ENCODE results near the gene UPK3BL1.
"Not testable (repeated sequence)": the region's sequence is repeated elsewhere in the genome, so short reads cannot be mapped to it uniquely, and the experiment has no call there.

The UPK3BL1 gene

GRCh38 chr7:102634299-102634698 lies 8.3 kb downstream of the UPK3BL1 start:
- not testable (repeated sequence) for DNase-seq (ENCODE audit: low read depth); H3K4me3 ChIP-seq (ENCODE audit: low read depth, low read length)

DNA sequence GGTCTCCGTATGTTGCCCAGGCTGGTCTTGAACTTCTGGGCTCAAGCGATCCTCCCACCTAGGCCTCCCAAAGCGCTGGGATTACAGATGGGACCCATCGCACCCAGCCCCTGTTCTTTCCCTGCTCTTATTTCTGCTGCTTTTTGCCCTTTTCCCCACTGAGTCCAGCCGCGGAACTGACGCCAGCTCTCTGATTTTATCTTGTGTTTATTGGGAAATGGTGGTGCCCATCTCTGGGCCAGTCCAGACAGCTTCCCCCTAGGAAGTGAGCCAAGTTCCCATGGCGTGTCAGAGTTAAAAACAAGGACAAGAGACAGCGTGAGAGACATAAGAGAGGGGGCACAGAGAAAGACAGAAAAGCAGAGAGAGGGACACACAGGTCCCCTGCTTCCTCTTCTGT lies 12.0 kb downstream of the UPK3BL1 start:
- not testable (repeated sequence) for H3K4me3 ChIP-seq (ENCODE audit: low read depth, low read length); DNase-seq (ENCODE audit: low read depth)

GRCh38 chr7:102627271-102627904 lies 15.2 kb downstream of the UPK3BL1 start:
- not testable (repeated sequence) for H3K4me3 ChIP-seq (ENCODE audit: low read depth, low read length); DNase-seq (ENCODE audit: low read depth)

- DNase-seq (ENCODE audit: low read depth); H3K4me3 ChIP-seq (ENCODE audit: low read depth, low read length): not testable (repeated sequence)
These were observed 24.5 kb downstream of the UPK3BL1 start for GRCh38 chr7:102618122-102618521.

- not testable (repeated sequence) for DNase-seq (ENCODE audit: low read depth)
- peak within 1 kb of the TSS; percentile 35 for H3K4me3 ChIP-seq (ENCODE audit: low read depth, low read length)
These were observed 26.0 kb downstream of the UPK3BL1 start, which contains the start of gene RASA4 for GRCh38 chr7:102616507-102617125. RASA4 (minus strand) TSS chr7:102616756; CDS start chr7:102616689, 67 bp downstream.

DNA sequence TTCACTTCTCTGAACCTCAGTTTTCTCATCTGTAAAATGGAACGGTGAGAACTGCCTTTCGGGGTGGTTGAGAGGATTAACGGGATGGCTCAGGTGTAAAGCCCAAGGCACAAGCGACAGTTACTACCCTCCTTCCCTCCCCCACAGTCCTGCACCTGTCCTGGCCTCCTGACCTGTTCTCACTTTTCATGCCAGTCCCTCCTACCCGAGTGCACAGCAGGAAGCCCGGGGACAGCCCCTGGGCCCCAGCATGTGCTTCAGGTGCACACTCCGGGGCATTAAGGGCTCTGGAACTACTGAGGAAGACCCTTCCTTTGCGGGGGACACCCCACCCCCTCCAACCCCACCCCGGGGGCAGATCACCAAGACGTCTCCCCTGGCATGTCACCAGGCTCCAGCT lies 26.7 kb downstream of the UPK3BL1 start:
- DNase-seq (ENCODE audit: low read depth); H3K4me3 ChIP-seq (ENCODE audit: low read depth, low read length): not testable (repeated sequence)

- DNase-seq (ENCODE audit: low read depth); H3K4me3 ChIP-seq (ENCODE audit: low read depth, low read length): not testable (repeated sequence)
These were observed 27.7 kb downstream of the UPK3BL1 start for GRCh38 chr7:102614873-102615272.

- not testable (repeated sequence) for DNase-seq (ENCODE audit: low read depth); H3K4me3 ChIP-seq (ENCODE audit: low read depth, low read length)
These were observed 28.3 kb downstream of the UPK3BL1 start for GRCh38 chr7:102614346-102614697.

GRCh38 chr7:102613575-102614345 lies 28.8 kb downstream of the UPK3BL1 start:
- H3K4me3 ChIP-seq (ENCODE audit: low read depth, low read length); DNase-seq (ENCODE audit: low read depth): not testable (repeated sequence)

- peak overlapping the region; percentile 15 for H3K4me3 ChIP-seq (ENCODE audit: low read depth, low read length)
These were observed 30.8 kb downstream of the UPK3BL1 start for GRCh38 chr7:102611675-102612325.

GRCh38 chr7:102611013-102611674 lies 31.4 kb downstream of the UPK3BL1 start:
- DNase-seq (ENCODE audit: low read depth) = not testable (repeated sequence)

More at GRCh38 chr7:102611675-102612325, 30.8 kb downstream of the UPK3BL1 start:
- DNase-seq (ENCODE audit: low read depth) = peak; percentile 11

DNA sequence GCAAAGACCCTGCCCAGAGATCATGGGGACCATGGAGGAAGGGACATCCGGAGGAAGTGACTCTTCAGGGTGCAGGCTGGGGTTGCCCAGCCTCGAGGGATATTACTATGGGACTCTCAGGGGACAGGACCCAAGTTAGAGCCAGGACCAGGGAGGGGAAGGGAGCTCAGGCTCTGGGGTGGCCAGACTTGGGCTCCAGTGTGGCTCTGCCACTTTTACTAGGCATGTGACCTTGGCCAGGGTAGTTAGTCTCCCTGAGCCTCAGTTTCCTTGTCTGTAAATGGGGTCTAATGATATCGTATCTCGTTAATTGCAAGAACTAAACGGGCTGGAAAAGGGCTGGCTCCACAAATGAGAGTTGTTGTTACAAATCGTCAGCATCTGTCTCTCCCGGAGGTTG lies 32.1 kb downstream of the UPK3BL1 start:
- not testable (repeated sequence) for DNase-seq (ENCODE audit: low read depth); H3K4me3 ChIP-seq (ENCODE audit: low read depth, low read length)

More at GRCh38 chr7:102611013-102611674, 31.4 kb downstream of the UPK3BL1 start:
- not testable (repeated sequence) for H3K4me3 ChIP-seq (ENCODE audit: low read depth, low read length)

- H3K4me3 ChIP-seq (ENCODE audit: low read depth, low read length); DNase-seq (ENCODE audit: low read depth): not testable (repeated sequence)
These were observed 32.9 kb downstream of the UPK3BL1 start for GRCh38 chr7:102609734-102610133.

GRCh38 chr7:102606848-102607247 lies 35.7 kb downstream of the UPK3BL1 start:
- not testable (repeated sequence) for DNase-seq (ENCODE audit: low read depth); H3K4me3 ChIP-seq (ENCODE audit: low read depth, low read length)

DNA sequence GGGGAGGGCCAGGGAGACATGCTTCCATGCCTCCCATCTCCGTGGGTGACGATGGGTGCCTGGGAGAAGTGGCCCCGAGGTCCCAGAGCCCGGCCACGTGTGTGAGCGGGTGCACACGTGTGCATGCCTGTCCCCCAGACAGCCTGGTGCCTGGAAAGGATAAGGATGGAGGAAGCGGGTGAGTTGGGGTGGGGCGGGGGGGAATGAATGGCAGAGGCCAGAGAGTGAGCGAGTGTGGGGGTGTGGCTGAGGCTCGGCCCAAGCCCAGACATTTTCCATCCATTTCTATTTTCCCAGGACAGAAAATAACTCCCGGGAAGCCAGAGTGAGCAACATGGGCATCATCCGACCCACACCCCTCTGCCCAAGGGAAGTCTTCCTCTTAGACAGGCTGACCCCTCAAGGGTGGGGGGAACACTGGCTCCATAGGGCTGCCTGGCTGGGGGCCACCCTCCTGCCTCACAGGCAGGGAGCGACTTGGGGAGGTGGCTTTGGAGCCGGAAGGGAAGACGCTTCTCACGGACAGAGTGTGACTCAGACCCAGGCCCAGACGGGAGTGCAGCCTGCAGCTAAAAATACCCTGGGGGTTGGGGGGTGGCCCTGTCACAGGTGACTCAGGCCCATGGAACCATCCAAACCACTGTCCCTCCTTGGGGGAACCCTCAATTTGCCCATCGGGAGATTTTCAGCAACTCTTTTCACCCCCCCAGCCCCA lies 38.0 kb downstream of the UPK3BL1 start:
- not testable (repeated sequence) for DNase-seq (ENCODE audit: low read depth); H3K4me3 ChIP-seq (ENCODE audit: low read depth, low read length)

DNA sequence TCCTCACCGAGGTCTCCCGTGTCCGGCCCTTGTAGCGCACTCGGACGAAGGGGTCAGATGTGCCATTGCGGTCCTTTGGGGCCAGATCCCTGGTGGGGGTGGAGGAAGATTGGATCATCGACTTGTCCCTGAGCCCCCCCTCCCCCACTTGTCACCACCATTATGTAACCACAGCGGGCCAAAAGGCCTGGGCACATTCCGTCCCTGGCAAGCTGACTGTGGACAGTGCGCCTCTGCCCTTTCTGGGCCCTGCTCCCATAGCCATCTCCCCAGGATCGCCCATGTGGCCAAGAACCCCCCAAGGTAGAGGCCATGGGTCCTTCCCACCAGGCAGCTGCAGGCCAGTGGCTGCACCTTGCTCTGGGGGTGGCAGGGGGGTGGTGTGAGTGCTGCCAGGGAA lies 40.3 kb downstream of the UPK3BL1 start:
- H3K4me3 ChIP-seq (ENCODE audit: low read depth, low read length); DNase-seq (ENCODE audit: low read depth): not testable (repeated sequence)

DNA sequence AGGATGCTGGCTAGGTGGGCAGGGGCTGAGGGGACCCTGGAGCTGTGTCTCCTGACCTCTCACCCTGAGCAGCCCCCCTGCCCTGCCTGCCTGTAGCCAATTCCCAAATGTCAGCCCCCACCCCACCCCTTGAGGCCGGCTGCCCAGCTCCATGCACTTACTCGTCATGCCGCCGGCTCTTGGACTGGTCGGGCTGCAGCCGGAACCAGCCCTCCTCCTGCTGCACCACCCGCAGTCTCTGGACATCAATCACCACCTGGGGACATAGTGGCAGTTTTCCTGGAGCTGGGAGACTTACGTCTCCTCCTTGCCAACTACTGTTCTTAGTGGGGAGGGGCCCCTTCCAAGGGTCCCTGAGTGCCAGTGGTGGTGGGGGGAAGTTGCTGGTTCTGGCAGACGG lies 42.9 kb downstream of the UPK3BL1 start:
- H3K4me3 ChIP-seq (ENCODE audit: low read depth, low read length); DNase-seq (ENCODE audit: low read depth): not testable (repeated sequence)

DNA sequence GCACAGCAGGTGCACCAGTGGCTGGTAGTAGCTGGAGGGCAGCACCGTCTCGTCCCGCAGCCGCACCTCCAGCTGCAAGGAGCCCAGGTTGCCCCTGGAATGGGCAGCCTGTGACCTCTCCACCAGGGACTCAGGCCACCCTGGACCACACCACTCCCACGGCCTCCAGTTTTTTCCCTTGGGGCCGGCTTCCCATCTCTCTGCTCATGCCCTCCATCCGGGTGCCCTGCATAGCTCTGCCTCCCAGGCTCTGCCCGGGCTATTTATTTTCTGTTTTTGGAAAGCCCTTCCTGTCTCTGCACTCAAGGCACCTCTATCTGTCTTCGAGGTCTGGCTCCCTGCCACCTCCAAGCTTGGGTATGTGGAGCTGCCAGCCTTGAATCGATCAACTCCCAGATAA lies 46.6 kb downstream of the UPK3BL1 start:
- not testable (repeated sequence) for DNase-seq (ENCODE audit: low read depth); H3K4me3 ChIP-seq (ENCODE audit: low read depth, low read length)
